Adrenal gland (tissue), 12 donors: ENCODE data around the gene TANC1. TPM values are rescaled to one million over a fixed set of nuclear protein-coding genes. Genes with fewer than 3 reads are reported as not detected.

Experiments used
- DNase-seq, 7 donors: peaks; one replicate each; pipeline ENCODE4 v3.0.0-alpha.2; 2019 to 2020
- H3K27ac ChIP-seq, 5 donors: fragments of 200-600 bp; sonication (generic) in 4 of 5; 1 replicate in 3 of 5; 2 replicates in 2 of 5; pipeline versions ENCODE4 v1.5.1 to v1.8.0; 2016 to 2020; ENCODE audit warnings: mild to moderate bottlenecking in 1 of 5
- H3K27me3 ChIP-seq: fragments of 200-600 bp; 2 replicates; pipeline ENCODE4 v1.8.0; 2021
- H3K36me3 ChIP-seq, 2 donors: fragments of 200-600 bp; replicated peaks in 1 of 2; 1 replicate in 1 of 2; 2 replicates in 1 of 2; pipeline versions ENCODE4 v1.5.1 to v1.8.0; 2018 to 2022
- H3K4me1 ChIP-seq, 2 donors: fragments of 200-600 bp; replicated peaks in 1 of 2; 1 replicate in 1 of 2; 2 replicates in 1 of 2; pipeline versions ENCODE4 v1.5.1 to v1.8.0; 2018 to 2021
- H3K4me3 ChIP-seq, 4 donors: fragments of 200-600 bp; sonication (generic) in 3 of 4; one replicate each; pipeline ENCODE4 v1.5.1; 2016 to 2018
- H3K9me3 ChIP-seq, 3 donors: fragments of 200-600 bp; sonication (generic) in 1 of 3; replicated peaks in 1 of 3; 1 replicate in 2 of 3; 2 replicates in 1 of 3; pipeline versions ENCODE4 v1.5.1 to v1.8.0; 2016 to 2021
- POLR2A ChIP-seq, 2 donors: fragments of 450-650 bp; IDR thresholded peaks; one replicate each; pipeline ENCODE4 v1.6.1; 2017; ENCODE audit warnings: antibody characterized with exemption in 2 of 2, mild to moderate bottlenecking in 2 of 2, moderate library complexity in 1 of 2
- WGBS, 4 donors: extraction: QIAGEN DNeasy Blood & Tissue Kit in 2 of 4; methylation state at CpG; one replicate each; pipeline versions ENCODE4 v1.1.5 to v1.1.7; 2013 to 2017; 5-methylcytosine and 5-hydroxymethylcytosine counted together
- intact Hi-C, 2 donors: fragments of 100-400 bp; cut with DNase I; formaldehyde crosslinking; loops; one replicate each; pipeline versions ENCODE4 v1.14.1 to v1.15.0; 2022 to 2023
- polyA plus RNA-seq, 3 donors: library from polyadenylated mRNA; stranded (reverse); fragments of 200-250 nt in 2 of 3; fragments of 350-450 nt in 1 of 3; fragmentation: Illumina TruSeq in 1 of 3; extraction: RNeasy Lipid Tissue Mini Kit (QIAGEN cat#74804) in 1 of 3; gene quantifications; one replicate each; pipeline ENCODE4 v1.2.3, GENCODE V29; 2013 to 2014
- total RNA-seq, 9 donors: library from RNA; depleted of rRNA in 4 of 9; stranded (reverse); fragments of >200 nt in 4 of 9; fragments of 120-200 nt in 1 of 9; fragmentation: NEBNext Ultra II Directional in 1 of 9; extraction: Animal tissue kit (Norgen Biotek cat#: 25700) in 1 of 9; gene quantifications; one replicate each; pipeline versions ENCODE4 v1.1.0 to v1.2.4, GENCODE V29; 2013 to 2023
- TF ChIP-seq, protein P1 (sequence below), 6 experiments: fragments of 450-650 bp in 4 of 6; fragments of 200-600 bp in 2 of 6; sonication (generic) in 1 of 6; IDR thresholded peaks; 1 replicate in 5 of 6; 2 replicates in 1 of 6; pipeline versions ENCODE4 v1.5.1 to v1.8.0; 2016 to 2021; ENCODE audit warnings: antibody characterized with exemption in 6 of 6, mild to moderate bottlenecking in 2 of 6, moderate library complexity in 1 of 6
- donor health status: healthy with polysubstance abuse.
- donor health status: Bipolar disorder and iron deficiency.
- donor health status: DM: yes; HTN: yes; CAD: no.
- donor health status: DM: no; HTN: no; CAD: no.
- donor health status: DM: no; HTN: no; CAD: no.
- donor health status: DM: yes; HTN: yes; CAD: no.

Gene TANC1
- total and polyA plus RNA-seq, 12 donors = 14.1 to 53.3 (median 24.8) TPM

DNA sequence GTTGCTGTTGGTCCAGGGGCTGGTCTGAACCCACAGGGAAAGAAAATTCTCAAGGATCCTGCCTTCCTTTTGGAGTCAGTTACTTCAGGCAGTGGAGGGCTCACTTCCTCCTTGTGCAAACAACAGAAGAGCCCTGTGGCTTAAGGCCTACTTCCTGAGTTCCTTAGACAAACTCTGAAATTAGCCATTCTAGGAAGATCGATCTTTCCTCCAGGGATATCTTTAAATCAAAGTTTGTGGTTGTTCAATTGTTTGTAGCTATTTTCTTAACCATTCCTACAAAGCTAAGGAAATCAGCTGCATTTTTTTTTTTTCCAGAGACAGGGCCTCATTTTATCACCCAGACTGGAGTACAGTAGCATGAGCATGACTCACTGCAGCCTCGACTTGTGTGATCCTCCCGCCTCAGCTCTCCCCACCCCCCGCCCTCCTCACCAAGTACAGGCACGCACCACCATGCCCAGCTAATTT is 156.0 kb downstream of the TANC1 start:
- H3K27ac ChIP-seq = peak overlapping the region in 4 of 5 donors; percentile 32 to 70 (median 36)
- peaks cover 15 to 27% of the 10 kb centered on the region in 2 donors for H3K4me1 ChIP-seq
- no peak overlapping the region for H3K4me3 ChIP-seq
- no peaks in the 10 kb centered on the region for H3K9me3 ChIP-seq
- 3 to 22% (median 15%) methylated on average over 5 of the region's 5 CpGs for WGBS, 4 donors
- no peak for TF ChIP-seq POLR2A (IDR thresholded peaks at IDR 0.05)
- TF ChIP-seq, protein P1, sequence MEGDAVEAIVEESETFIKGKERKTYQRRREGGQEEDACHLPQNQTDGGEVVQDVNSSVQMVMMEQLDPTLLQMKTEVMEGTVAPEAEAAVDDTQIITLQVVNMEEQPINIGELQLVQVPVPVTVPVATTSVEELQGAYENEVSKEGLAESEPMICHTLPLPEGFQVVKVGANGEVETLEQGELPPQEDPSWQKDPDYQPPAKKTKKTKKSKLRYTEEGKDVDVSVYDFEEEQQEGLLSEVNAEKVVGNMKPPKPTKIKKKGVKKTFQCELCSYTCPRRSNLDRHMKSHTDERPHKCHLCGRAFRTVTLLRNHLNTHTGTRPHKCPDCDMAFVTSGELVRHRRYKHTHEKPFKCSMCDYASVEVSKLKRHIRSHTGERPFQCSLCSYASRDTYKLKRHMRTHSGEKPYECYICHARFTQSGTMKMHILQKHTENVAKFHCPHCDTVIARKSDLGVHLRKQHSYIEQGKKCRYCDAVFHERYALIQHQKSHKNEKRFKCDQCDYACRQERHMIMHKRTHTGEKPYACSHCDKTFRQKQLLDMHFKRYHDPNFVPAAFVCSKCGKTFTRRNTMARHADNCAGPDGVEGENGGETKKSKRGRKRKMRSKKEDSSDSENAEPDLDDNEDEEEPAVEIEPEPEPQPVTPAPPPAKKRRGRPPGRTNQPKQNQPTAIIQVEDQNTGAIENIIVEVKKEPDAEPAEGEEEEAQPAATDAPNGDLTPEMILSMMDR (IDR thresholded peaks at IDR 0.05) = no peak
- H3K27me3 ChIP-seq = no peaks in the 10 kb centered on the region
- intact Hi-C loops = loop anchor here in 1 of 2 donors (5.0 kb wide), 1 partner anchor 222 kb away; no protein-coding TSS in a partner anchor
- no peaks in the 10 kb centered on the region for H3K36me3 ChIP-seq
- peak; percentile 41 to 87 (median 82) for DNase-seq

DNA sequence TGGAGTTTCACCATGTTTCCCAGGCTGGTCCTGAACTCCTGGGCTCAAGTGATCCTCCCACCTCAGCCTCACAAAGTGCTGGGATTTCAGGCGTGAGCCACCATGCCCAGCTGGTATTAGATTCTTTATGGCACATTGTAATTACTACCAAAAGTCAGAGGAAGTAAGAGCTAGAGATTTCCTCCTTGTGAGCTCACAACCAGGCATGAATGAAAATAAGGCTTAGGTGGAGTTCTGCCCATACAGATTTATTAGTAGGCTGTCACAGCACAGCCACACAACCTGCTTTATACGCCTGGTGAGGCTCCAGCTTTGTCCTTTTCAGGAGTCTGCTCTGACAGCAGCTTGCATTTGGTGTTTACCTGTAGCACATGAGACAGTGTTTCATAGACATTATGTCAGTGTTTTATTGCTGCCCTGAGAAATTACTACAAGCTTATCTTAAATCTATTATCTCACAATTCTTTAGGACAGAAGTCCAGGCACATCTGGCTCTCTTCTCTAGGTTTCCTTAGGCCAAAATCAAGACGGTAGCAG is 156.6 kb downstream of the TANC1 start:
- WGBS, 4 donors = 53 to 65% (median 58%) methylated on average over 3 of the region's 3 CpGs
- Histone ChIP-seq H3K36me3 (no peaks in the 10 kb centered on the region), H3K4me3 (no peak overlapping the region), H3K9me3 (no peaks in the 10 kb centered on the region), H3K27me3 (no peaks in the 10 kb centered on the region), H3K4me1 (peaks cover 15 to 27% of the 10 kb centered on the region in 2 donors), H3K27ac (peak overlapping the region in 3 of 5 donors; percentile 1 to 37 (median 35))
- no peak for TF ChIP-seq POLR2A (IDR thresholded peaks at IDR 0.05)
- TF ChIP-seq, protein P1 (IDR thresholded peaks at IDR 0.05) = no peak
- intact Hi-C loops = loop anchor here in 1 of 2 donors (5.0 kb wide), 1 partner anchor 223 kb away; no protein-coding TSS in a partner anchor
- peak in 1 of 7 donors; percentile 66 for DNase-seq

DNA sequence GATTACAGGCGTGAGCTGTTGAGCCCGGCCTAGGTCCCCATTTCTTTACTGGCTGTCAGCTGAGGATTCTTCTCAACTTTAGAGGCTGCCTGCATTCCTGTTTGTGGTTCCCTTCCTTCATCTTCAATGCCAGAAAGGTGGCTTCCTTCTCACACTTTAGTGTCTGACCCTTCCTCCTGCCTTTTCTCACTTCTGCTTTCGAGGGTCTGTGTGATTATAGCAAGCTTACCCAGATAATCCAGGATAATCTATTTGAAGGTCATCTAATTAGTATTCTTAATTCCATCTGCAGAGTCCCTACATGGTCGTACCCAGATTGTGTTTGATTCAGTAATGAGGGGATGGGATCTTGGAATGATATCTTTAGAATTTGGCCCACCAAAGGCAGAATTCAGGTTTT is 157.4 kb downstream of the TANC1 start:
- Histone ChIP-seq H3K27ac (no peak overlapping the region), H3K9me3 (no peaks in the 10 kb centered on the region), H3K4me1 (peaks cover 15 to 27% of the 10 kb centered on the region in 2 donors), H3K36me3 (no peaks in the 10 kb centered on the region), H3K27me3 (no peaks in the 10 kb centered on the region), H3K4me3 (no peak overlapping the region)
- intact Hi-C loops = no loop called here
- DNase-seq = no peak
- TF ChIP-seq, protein P1 (IDR thresholded peaks at IDR 0.05) = no peak
- TF ChIP-seq POLR2A (IDR thresholded peaks at IDR 0.05) = no peak
- 79 to 96% (median 87%) methylated on average over 4 of the region's 4 CpGs for WGBS, 4 donors

DNA sequence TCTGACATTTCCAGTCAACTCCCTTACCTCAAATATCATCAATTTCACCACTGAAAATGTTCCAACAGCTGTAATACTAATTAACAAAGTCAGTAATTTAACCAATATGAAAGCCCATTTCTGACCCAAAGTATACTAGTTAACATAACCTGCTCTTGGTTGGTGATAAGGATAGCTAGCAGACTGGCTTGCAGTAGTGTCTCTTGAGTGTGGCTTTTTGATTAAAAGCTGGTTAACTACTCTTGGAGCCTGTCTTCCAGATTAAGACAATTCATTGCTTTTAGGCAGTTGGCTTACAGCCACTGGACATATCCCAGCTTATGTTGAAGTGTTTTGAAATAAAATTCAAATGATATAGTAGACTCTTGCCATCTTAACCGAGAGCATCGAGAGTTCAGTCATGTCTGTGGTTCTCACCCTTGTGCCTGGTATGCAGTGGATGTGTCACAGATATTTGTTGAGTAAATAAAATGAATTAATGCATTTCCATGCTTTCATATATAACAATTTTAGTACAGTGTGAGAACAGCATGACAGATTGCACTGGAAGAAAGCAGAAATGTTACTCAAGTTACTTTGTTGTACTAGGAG is 158.1 kb downstream of the TANC1 start:
- Histone ChIP-seq H3K9me3 (no peaks in the 10 kb centered on the region), H3K27me3 (no peaks in the 10 kb centered on the region), H3K4me1 (peaks cover 15 to 28% of the 10 kb centered on the region in 2 donors), H3K27ac (no peak overlapping the region), H3K4me3 (no peak overlapping the region), H3K36me3 (no peaks in the 10 kb centered on the region)
- WGBS, 4 donors = 62 to 91% (median 71%) methylated on average over 2 of the region's 2 CpGs
- no peak for TF ChIP-seq POLR2A (IDR thresholded peaks at IDR 0.05)
- TF ChIP-seq, protein P1 (IDR thresholded peaks at IDR 0.05) = no peak
- DNase-seq = no peak
- intact Hi-C loops = no loop called here
